ENCODE data around the gene TMEM202. TPM values are rescaled to one million over a fixed set of nuclear protein-coding genes. Genes with fewer than 3 reads are reported as not detected.

The TMEM202 gene
- total and polyA plus RNA-seq, 12 donors = not detected

- Histone ChIP-seq H3K9me3 (replicated peaks in 1 of 3) (no peaks in the 10 kb centered on the region), H3K4me1 (replicated peaks in 1 of 2) (peaks cover 7 to 47% of the 10 kb centered on the region in 2 donors), H3K27me3 (no peaks in the 10 kb centered on the region), H3K4me3 (no peak overlapping the region), H3K36me3 (replicated peaks in 1 of 2) (peaks cover 0 to 6% of the 10 kb centered on the region in 2 donors), H3K27ac (peak overlapping the region in 2 of 5 donors; percentile 50 to 62)
- TF ChIP-seq POLR2A (IDR thresholded peaks at IDR 0.05) = no peak
- TF ChIP-seq CTCF (IDR thresholded peaks at IDR 0.05) = no peak
- whole genome bisulfite sequencing, 4 donors = 71 to 84% (median 76%) methylated on average over 2 of the region's 2 CpGs
- peak in 6 of 7 donors; percentile 23 to 65 (median 46) for DNase-seq
- intact Hi-C loops (cut with DNase I) = no loop called here
These were observed 29.2 kb upstream of the TMEM202 start for GRCh38 chr15:72368899-72369298.

- Histone ChIP-seq H3K36me3 (replicated peaks in 1 of 2) (peaks cover 0 to 6% of the 10 kb centered on the region in 2 donors), H3K9me3 (replicated peaks in 1 of 3) (no peaks in the 10 kb centered on the region), H3K27ac (peak overlapping the region in 2 of 5 donors; percentile 1 to 17), H3K4me1 (replicated peaks in 1 of 2) (peaks cover 7 to 57% of the 10 kb centered on the region in 2 donors), H3K27me3 (no peaks in the 10 kb centered on the region), H3K4me3 (no peak overlapping the region)
- intact Hi-C loops (cut with DNase I) = no loop called here
- 48 to 76% (median 64%) methylated on average over 1 of the region's 1 CpG for WGBS, 4 donors
- TF ChIP-seq CTCF (IDR thresholded peaks at IDR 0.05) = no peak
- TF ChIP-seq POLR2A (IDR thresholded peaks at IDR 0.05) = no peak
- no peak for DNase-seq
These were observed 28.1 kb upstream of the TMEM202 start for GRCh38 chr15:72369964-72370363.

- Histone ChIP-seq H3K9me3 (replicated peaks in 1 of 3) (no peaks in the 10 kb centered on the region), H3K27ac (no peak overlapping the region), H3K36me3 (replicated peaks in 1 of 2) (peaks cover 0 to 6% of the 10 kb centered on the region in 2 donors), H3K27me3 (no peaks in the 10 kb centered on the region), H3K4me1 (replicated peaks in 1 of 2) (peaks cover 7 to 69% of the 10 kb centered on the region in 2 donors), H3K4me3 (no peak overlapping the region)
- intact Hi-C loops (cut with DNase I) = no loop called here
- DNase-seq = no peak
- TF ChIP-seq CTCF (IDR thresholded peaks at IDR 0.05) (no peak), POLR2A (IDR thresholded peaks at IDR 0.05) (no peak)
These were observed 25.7 kb upstream of the TMEM202 start for GRCh38 chr15:72372361-72372760.

GRCh38 chr15:72375501-72375845 lies 22.6 kb upstream of the TMEM202 start:
- peaks cover 7 to 51% of the 10 kb centered on the region in 2 donors for H3K4me1 ChIP-seq (replicated peaks in 1 of 2)
- intact Hi-C loops (cut with DNase I) = no loop called here
- peak overlapping the region; percentile 70 to 80 (median 78) for H3K4me3 ChIP-seq
- H3K9me3 ChIP-seq (replicated peaks in 1 of 3) = no peaks in the 10 kb centered on the region
- no peak for TF ChIP-seq CTCF (IDR thresholded peaks at IDR 0.05)
- TF ChIP-seq POLR2A (IDR thresholded peaks at IDR 0.05) = no peak
- WGBS, 4 donors = 0% methylated on average over 2 to 17 of the region's 17 CpGs
- H3K36me3 ChIP-seq (replicated peaks in 1 of 2) = peaks cover 0 to 1% of the 10 kb centered on the region in 2 donors
- peak overlapping the region; percentile 82 to 95 (median 87) for H3K27ac ChIP-seq
- DNase-seq = peak in 3 of 7 donors; percentile 49 to 61 (median 56)
- no peaks in the 10 kb centered on the region for H3K27me3 ChIP-seq

Measured in adrenal gland (tissue), 12 donors.